Activated naive CD8-positive, alpha-beta T cell treated with anti-CD3 and anti-CD28 coated beads, Interleukin-2, amount 50 U/mL, for 24 hours (primary cell): ENCODE results near the gene CENPN.

Experiments
- ATAC-seq: fragments of 150-1000 bp; cut with Tn5 transposase; one replicate; pipeline ENCODE4 v1.10.0; 2021
- DNase-seq: peaks from one replicate; pipeline ENCODE4 v3.0.0; 2021
- H3K27ac Mint-ChIP-seq: one replicate; pipeline ENCODE4 v1.8.0; 2021; ENCODE audit warnings: mild to moderate bottlenecking, mixed read lengths
- H3K27me3 Mint-ChIP-seq: one replicate; pipeline ENCODE4 v1.8.0; 2021; ENCODE audit warnings: mixed read lengths
- H3K36me3 Mint-ChIP-seq: one replicate; pipeline ENCODE4 v1.8.0; 2021; ENCODE audit warnings: low read depth, mixed read lengths
- H3K4me1 Mint-ChIP-seq: one replicate; pipeline ENCODE4 v1.8.0; 2021; ENCODE audit warnings: mixed read lengths
- H3K4me3 Mint-ChIP-seq: one replicate; pipeline ENCODE4 v1.8.0; 2021; ENCODE audit warnings: mild to moderate bottlenecking, moderate library complexity, mixed read lengths
- H3K9me3 Mint-ChIP-seq: one replicate; pipeline ENCODE4 v1.8.0; 2021; ENCODE audit warnings: mixed read lengths

CENPN gene

GRCh38 chr16:80984124-80984892 is 22.7 kb upstream of the CENPN start:
- no peaks in the 10 kb centered on the region for H3K27me3 Mint-ChIP-seq
- no peak overlapping the region for H3K27ac Mint-ChIP-seq
- DNase-seq (no peak), ATAC-seq (no peak)
- no peak overlapping the region for H3K4me3 Mint-ChIP-seq
- peaks cover 16% of the 10 kb centered on the region for H3K4me1 Mint-ChIP-seq
- H3K9me3 Mint-ChIP-seq: no peaks in the 10 kb centered on the region
- peaks cover 21% of the 10 kb centered on the region for H3K36me3 Mint-ChIP-seq

- Mint-ChIP-seq H3K27ac (no peak overlapping the region), H3K36me3 (peaks cover 24% of the 10 kb centered on the region), H3K4me1 (peaks cover 19% of the 10 kb centered on the region), H3K27me3 (no peaks in the 10 kb centered on the region), H3K9me3 (no peaks in the 10 kb centered on the region), H3K4me3 (no peak overlapping the region)
- ATAC-seq: no peak
- no peak for DNase-seq
Observed at GRCh38 chr16:80985611-80986010, 21.4 kb upstream of the CENPN start.

GRCh38 chr16:80986557-80986956 is 20.5 kb upstream of the CENPN start:
- peaks cover 17% of the 10 kb centered on the region for H3K4me1 Mint-ChIP-seq
- ATAC-seq (no peak), DNase-seq (no peak)
- no peaks in the 10 kb centered on the region for H3K27me3 Mint-ChIP-seq
- H3K4me3 Mint-ChIP-seq: no peak overlapping the region
- H3K36me3 Mint-ChIP-seq: peaks cover 24% of the 10 kb centered on the region
- H3K9me3 Mint-ChIP-seq: no peaks in the 10 kb centered on the region
- no peak overlapping the region for H3K27ac Mint-ChIP-seq

- H3K4me1 Mint-ChIP-seq: peaks cover 22% of the 10 kb centered on the region
- H3K27me3 Mint-ChIP-seq: no peaks in the 10 kb centered on the region
- no peak overlapping the region for H3K27ac Mint-ChIP-seq
- H3K9me3 Mint-ChIP-seq: no peaks in the 10 kb centered on the region
- no peak for ATAC-seq
- DNase-seq: no peak
- H3K4me3 Mint-ChIP-seq: no peak overlapping the region
- H3K36me3 Mint-ChIP-seq: peaks cover 23% of the 10 kb centered on the region
Observed at GRCh38 chr16:80988756-80989155, 18.3 kb upstream of the CENPN start.

- no peaks in the 10 kb centered on the region for H3K27me3 Mint-ChIP-seq
- peaks cover 28% of the 10 kb centered on the region for H3K36me3 Mint-ChIP-seq
- ATAC-seq: no peak
- H3K27ac Mint-ChIP-seq: no peak overlapping the region
- H3K4me1 Mint-ChIP-seq: peaks cover 27% of the 10 kb centered on the region
- no peaks in the 10 kb centered on the region for H3K9me3 Mint-ChIP-seq
- no peak overlapping the region for H3K4me3 Mint-ChIP-seq
- DNase-seq: no peak
Observed at GRCh38 chr16:80989801-80990200, 17.2 kb upstream of the CENPN start.

GRCh38 chr16:80990577-80990976 is 16.4 kb upstream of the CENPN start:
- Mint-ChIP-seq H3K9me3 (no peaks in the 10 kb centered on the region), H3K27ac (no peak overlapping the region), H3K36me3 (peaks cover 36% of the 10 kb centered on the region), H3K27me3 (no peaks in the 10 kb centered on the region), H3K4me3 (no peak overlapping the region), H3K4me1 (peaks cover 27% of the 10 kb centered on the region)
- no peak for ATAC-seq
- no peak for DNase-seq

GRCh38 chr16:80990978-80991377 is 16.0 kb upstream of the CENPN start:
- H3K27me3 Mint-ChIP-seq: no peaks in the 10 kb centered on the region
- peaks cover 39% of the 10 kb centered on the region for H3K36me3 Mint-ChIP-seq
- H3K4me3 Mint-ChIP-seq: no peak overlapping the region
- no peak for DNase-seq
- no peak overlapping the region for H3K27ac Mint-ChIP-seq
- H3K4me1 Mint-ChIP-seq: peaks cover 27% of the 10 kb centered on the region
- H3K9me3 Mint-ChIP-seq: no peaks in the 10 kb centered on the region
- no peak for ATAC-seq

- no peak overlapping the region for H3K4me3 Mint-ChIP-seq
- no peak overlapping the region for H3K27ac Mint-ChIP-seq
- H3K27me3 Mint-ChIP-seq: no peaks in the 10 kb centered on the region
- no peaks in the 10 kb centered on the region for H3K9me3 Mint-ChIP-seq
- DNase-seq (no peak), ATAC-seq (no peak)
- peaks cover 40% of the 10 kb centered on the region for H3K36me3 Mint-ChIP-seq
- peaks cover 25% of the 10 kb centered on the region for H3K4me1 Mint-ChIP-seq
Observed at GRCh38 chr16:80991792-80992430, 15.1 kb upstream of the CENPN start.

- no peak overlapping the region for H3K4me3 Mint-ChIP-seq
- H3K27me3 Mint-ChIP-seq: no peaks in the 10 kb centered on the region
- peaks cover 42% of the 10 kb centered on the region for H3K36me3 Mint-ChIP-seq
- peaks cover 26% of the 10 kb centered on the region for H3K4me1 Mint-ChIP-seq
- DNase-seq: no peak
- no peak for ATAC-seq
- H3K9me3 Mint-ChIP-seq: no peaks in the 10 kb centered on the region
- H3K27ac Mint-ChIP-seq: no peak overlapping the region
Observed at GRCh38 chr16:80992676-80993293, 14.2 kb upstream of the CENPN start.

- DNase-seq: no peak
- H3K36me3 Mint-ChIP-seq: peaks cover 45% of the 10 kb centered on the region
- ATAC-seq: no peak
- H3K4me3 Mint-ChIP-seq: no peak overlapping the region
- no peaks in the 10 kb centered on the region for H3K27me3 Mint-ChIP-seq
- no peaks in the 10 kb centered on the region for H3K9me3 Mint-ChIP-seq
- no peak overlapping the region for H3K27ac Mint-ChIP-seq
- peaks cover 28% of the 10 kb centered on the region for H3K4me1 Mint-ChIP-seq
Observed at GRCh38 chr16:80993307-80993706, 13.7 kb upstream of the CENPN start.

- Mint-ChIP-seq H3K36me3 (peaks cover 48% of the 10 kb centered on the region), H3K4me3 (no peak overlapping the region), H3K27me3 (no peaks in the 10 kb centered on the region), H3K27ac (no peak overlapping the region), H3K4me1 (peaks cover 34% of the 10 kb centered on the region), H3K9me3 (no peaks in the 10 kb centered on the region)
- DNase-seq (no peak), ATAC-seq (no peak)
Observed at GRCh38 chr16:80993834-80994233, 13.2 kb upstream of the CENPN start.

- H3K4me3 Mint-ChIP-seq: no peak overlapping the region
- H3K9me3 Mint-ChIP-seq: no peaks in the 10 kb centered on the region
- no peaks in the 10 kb centered on the region for H3K27me3 Mint-ChIP-seq
- ATAC-seq (no peak), DNase-seq (no peak)
- H3K4me1 Mint-ChIP-seq: peaks cover 40% of the 10 kb centered on the region
- H3K36me3 Mint-ChIP-seq: peaks cover 54% of the 10 kb centered on the region
- no peak overlapping the region for H3K27ac Mint-ChIP-seq
Observed at GRCh38 chr16:80994451-80994850, 12.6 kb upstream of the CENPN start.

- Mint-ChIP-seq H3K27ac (peak overlapping the region; percentile 84), H3K27me3 (no peaks in the 10 kb centered on the region), H3K4me1 (peaks cover 56% of the 10 kb centered on the region), H3K9me3 (no peaks in the 10 kb centered on the region), H3K36me3 (peaks cover 48% of the 10 kb centered on the region), H3K4me3 (peak overlapping the region; percentile 80)
- ATAC-seq (no peak), DNase-seq (no peak)
Observed at GRCh38 chr16:80996688-80997138, 10.3 kb upstream of the CENPN start.

GRCh38 chr16:80997139-80997798 is 9.7 kb upstream of the CENPN start:
- H3K36me3 Mint-ChIP-seq: peaks cover 49% of the 10 kb centered on the region
- H3K4me3 Mint-ChIP-seq: peak overlapping the region; percentile 80
- no peak for DNase-seq
- no peaks in the 10 kb centered on the region for H3K27me3 Mint-ChIP-seq
- no peaks in the 10 kb centered on the region for H3K9me3 Mint-ChIP-seq
- H3K4me1 Mint-ChIP-seq: peaks cover 60% of the 10 kb centered on the region
- ATAC-seq: peak; percentile 69
- peak overlapping the region; percentile 84 for H3K27ac Mint-ChIP-seq
